Testis (tissue), 2 donors: ENCODE data around the gene ANAPC15.

ENCODE experiments used
- CTCF ChIP-seq, 3 experiments: fragments of 450-650 bp in 2 of 3; fragments of 200-600 bp in 1 of 3; sonication (generic) in 1 of 3; IDR thresholded peaks; one replicate each; pipeline ENCODE4 v1.5.1; 2016 to 2019; ENCODE audit warnings: antibody characterized with exemption in 3 of 3, mild to moderate bottlenecking in 2 of 3, moderate library complexity in 1 of 3
- POLR2A ChIP-seq: fragments of 450-650 bp; IDR thresholded peaks from one replicate; pipeline ENCODE4 v1.6.1; 2017; ENCODE audit warnings: antibody characterized with exemption, mild to moderate bottlenecking, moderate library complexity

- TF ChIP-seq CTCF (IDR thresholded peaks at IDR 0.05): no peak
- no peak for TF ChIP-seq POLR2A
Measured at GRCh38 chr11:72157131-72157530, 44.6 kb upstream of the ANAPC15 start.
